ENCODE results near the gene MYOD1.
A peak's percentile ranks its signal among the peaks of the same experiment; 100 is the strongest.

The MYOD1 gene

GRCh38 chr11:17702876-17703275 lies 16.5 kb upstream of the MYOD1 start:
- FAIRE-seq (no peak), DNase-seq (ENCODE audit: low spot score) (no peak)

- no peak for FAIRE-seq
- DNase-seq (ENCODE audit: low spot score): no peak
Measured at GRCh38 chr11:17703951-17704350, 15.4 kb upstream of the MYOD1 start.

- FAIRE-seq (no peak), DNase-seq (ENCODE audit: low spot score) (no peak)
Measured at GRCh38 chr11:17707830-17708229, 11.5 kb upstream of the MYOD1 start.

GRCh38 chr11:17711836-17712235 lies 7.5 kb upstream of the MYOD1 start:
- no peak for FAIRE-seq

GRCh38 chr11:17713851-17714250 lies 5.5 kb upstream of the MYOD1 start:
- DNase-seq (ENCODE audit: low spot score) (no peak), FAIRE-seq (no peak)

More at GRCh38 chr11:17711836-17712235, 7.5 kb upstream of the MYOD1 start:
- no peak for DNase-seq (ENCODE audit: low spot score)

- no peak for DNase-seq (ENCODE audit: low spot score)
- no peak for FAIRE-seq
Measured at GRCh38 chr11:17714356-17714854, 5.0 kb upstream of the MYOD1 start.

GRCh38 chr11:17714870-17715269 lies 4.5 kb upstream of the MYOD1 start:
- FAIRE-seq: no peak

GRCh38 chr11:17716807-17717206 lies 2.6 kb upstream of the MYOD1 start:
- DNase-seq (ENCODE audit: low spot score): no peak
- FAIRE-seq: no peak

More at GRCh38 chr11:17714870-17715269, 4.5 kb upstream of the MYOD1 start:
- DNase-seq (ENCODE audit: low spot score): no peak

- FAIRE-seq (no peak), DNase-seq (ENCODE audit: low spot score) (no peak)
Measured at GRCh38 chr11:17718015-17718414, 1.4 kb upstream of the MYOD1 start.

- DNase-seq (ENCODE audit: low spot score) (no peak), FAIRE-seq (no peak)
Measured at GRCh38 chr11:17718510-17718962, 835 bp upstream of the MYOD1 start.

- no peak for DNase-seq (ENCODE audit: low spot score)
- FAIRE-seq: no peak
Measured at GRCh38 chr11:17719938-17720795, 796 bp downstream of the MYOD1 start.

GRCh38 chr11:17720796-17721171 lies 1.4 kb downstream of the MYOD1 start:
- no peak for FAIRE-seq

GRCh38 chr11:17721242-17721999 lies 2.0 kb downstream of the MYOD1 start:
- DNase-seq (ENCODE audit: low spot score) (no peak), FAIRE-seq (no peak)

More at GRCh38 chr11:17720796-17721171, 1.4 kb downstream of the MYOD1 start:
- DNase-seq (ENCODE audit: low spot score): no peak

- FAIRE-seq (no peak), DNase-seq (ENCODE audit: low spot score) (no peak)
Measured at GRCh38 chr11:17722000-17722643, 2.8 kb downstream of the MYOD1 start.

GRCh38 chr11:17724020-17724908 lies 4.9 kb downstream of the MYOD1 start:
- FAIRE-seq (no peak), DNase-seq (ENCODE audit: low spot score) (no peak)

GRCh38 chr11:17725174-17725573 lies 5.8 kb downstream of the MYOD1 start:
- no peak for FAIRE-seq
- DNase-seq (ENCODE audit: low spot score): no peak

- DNase-seq (ENCODE audit: low spot score) (no peak), FAIRE-seq (no peak)
Measured at GRCh38 chr11:17730137-17730536, 10.8 kb downstream of the MYOD1 start.

- FAIRE-seq: no peak
- peak; percentile 47 for DNase-seq (ENCODE audit: low spot score)
Measured at GRCh38 chr11:17730608-17731462, 11.5 kb downstream of the MYOD1 start.

GRCh38 chr11:17733261-17733660 lies 13.9 kb downstream of the MYOD1 start:
- DNase-seq (ENCODE audit: low spot score) (no peak), FAIRE-seq (no peak)

GRCh38 chr11:17734418-17734911 lies 15.1 kb downstream of the MYOD1 start, which contains the start of gene KCNC1:
TSS of gene KCNC1 (plus strand) at chr11:17734781. CDS start at chr11:17736003, 1,222 bp downstream.
- FAIRE-seq: no peak
- no peak for DNase-seq (ENCODE audit: low spot score)

Measured in RCC 7860 (cell line).